Femur (tissue), 1 donor: ENCODE measurements around the gene EGFL8.
"Not testable (repeated sequence)": the region's sequence is repeated elsewhere in the genome, so short reads cannot be mapped to it uniquely, and the experiment has no call there.

Experiments used
- DNase-seq: peaks from one replicate; pipeline ENCODE4 v3.0.0-alpha.2; 2017

The EGFL8 gene

DNA sequence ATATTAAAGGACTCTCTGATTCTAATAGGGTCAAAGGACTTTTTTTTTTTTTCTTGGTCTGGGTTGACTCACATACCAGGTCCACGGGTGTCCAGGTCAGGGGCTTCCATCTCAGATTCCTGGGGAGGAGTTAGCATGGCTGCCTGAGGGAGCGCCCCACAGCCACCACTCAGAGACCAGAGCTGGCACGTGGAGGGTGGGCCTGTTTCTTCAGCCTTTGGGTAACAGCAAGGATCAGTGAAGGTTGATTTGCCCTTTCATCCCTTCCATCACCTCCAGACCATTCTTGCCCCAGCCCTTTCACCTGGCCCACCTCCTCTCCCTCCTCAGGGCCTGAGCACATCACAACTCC is 33.9 kb downstream of the EGFL8 start:
- DNase-seq, result no peak

DNA sequence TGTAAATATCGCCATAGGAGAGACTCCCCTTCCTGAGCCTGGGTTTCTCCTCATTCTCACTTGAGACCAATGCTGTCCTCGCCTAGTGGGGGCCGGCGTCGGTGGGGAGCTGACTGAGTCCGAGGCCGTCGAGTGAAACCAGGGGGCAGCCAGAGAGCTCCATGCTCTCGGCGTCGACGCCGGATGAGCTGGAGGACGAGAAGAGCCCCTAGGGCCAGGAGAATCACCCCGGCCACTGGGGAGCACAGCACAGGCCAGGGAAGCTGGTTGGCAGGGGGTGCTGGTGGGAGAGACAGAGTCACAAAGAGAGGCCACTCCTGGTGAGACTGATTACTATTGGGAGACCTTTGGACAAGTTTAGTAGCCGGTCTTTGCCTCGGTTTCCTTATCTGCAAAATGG is 34.5 kb downstream of the EGFL8 start:
- no peak for DNase-seq

DNA sequence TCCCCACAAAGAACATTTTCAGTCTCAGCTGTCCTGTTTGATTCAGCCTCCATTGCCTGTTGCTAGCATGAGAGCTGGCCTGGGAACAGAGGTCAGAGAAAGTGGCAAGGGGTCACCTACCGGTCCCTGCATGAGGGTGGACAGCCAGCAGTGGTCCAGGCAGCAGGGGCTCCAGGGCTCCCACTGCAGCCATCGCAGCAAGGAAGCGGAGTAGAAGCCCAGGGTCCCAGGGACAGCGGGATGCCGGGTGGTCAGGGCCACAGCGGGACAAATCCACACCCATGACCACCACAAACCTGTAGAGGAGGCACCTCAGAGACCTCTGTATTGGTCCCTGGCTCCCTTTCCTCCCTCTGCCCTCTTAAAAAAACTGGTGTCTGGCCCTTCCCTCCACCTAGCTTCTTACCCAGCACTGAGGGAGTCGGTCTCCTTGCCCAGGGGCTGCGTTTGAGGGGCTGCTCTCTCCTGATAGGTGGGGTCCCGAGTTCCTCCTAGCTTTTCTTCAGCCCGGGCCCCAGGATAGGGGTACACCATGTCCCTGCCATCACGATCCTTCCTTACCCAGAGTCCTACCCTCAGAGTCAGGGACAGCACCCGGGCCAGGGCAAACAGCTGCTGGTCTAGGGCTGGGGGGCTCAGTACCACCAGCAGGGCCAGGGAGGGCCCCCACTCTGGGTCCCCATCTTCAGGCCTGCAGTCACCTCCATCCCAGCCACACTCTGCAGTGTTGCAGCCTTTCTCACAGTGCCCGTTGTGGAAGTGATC is 36.5 kb downstream of the EGFL8 start:
- DNase-seq, result no peak

DNA sequence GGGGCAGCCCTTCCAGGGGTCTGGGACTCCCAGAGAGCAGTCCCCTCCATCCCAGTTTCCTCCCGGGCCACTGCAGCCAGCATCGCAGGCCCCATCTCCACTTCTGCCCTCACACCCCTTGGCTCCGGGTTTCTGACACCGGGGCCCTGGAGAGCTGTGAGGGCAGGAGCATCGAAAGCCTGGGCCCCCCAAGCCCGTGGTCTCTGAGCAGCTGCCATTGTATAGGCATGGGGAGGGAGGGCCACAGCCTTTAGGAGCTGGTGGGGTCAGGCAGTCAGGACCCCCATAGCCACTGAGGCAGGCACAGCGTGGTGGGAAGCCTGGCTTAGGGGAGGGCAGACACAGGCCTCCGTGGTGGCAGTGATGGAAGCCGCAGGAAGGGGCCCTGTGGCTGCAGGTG is 37.8 kb downstream of the EGFL8 start:
- DNase-seq, result no peak

DNA sequence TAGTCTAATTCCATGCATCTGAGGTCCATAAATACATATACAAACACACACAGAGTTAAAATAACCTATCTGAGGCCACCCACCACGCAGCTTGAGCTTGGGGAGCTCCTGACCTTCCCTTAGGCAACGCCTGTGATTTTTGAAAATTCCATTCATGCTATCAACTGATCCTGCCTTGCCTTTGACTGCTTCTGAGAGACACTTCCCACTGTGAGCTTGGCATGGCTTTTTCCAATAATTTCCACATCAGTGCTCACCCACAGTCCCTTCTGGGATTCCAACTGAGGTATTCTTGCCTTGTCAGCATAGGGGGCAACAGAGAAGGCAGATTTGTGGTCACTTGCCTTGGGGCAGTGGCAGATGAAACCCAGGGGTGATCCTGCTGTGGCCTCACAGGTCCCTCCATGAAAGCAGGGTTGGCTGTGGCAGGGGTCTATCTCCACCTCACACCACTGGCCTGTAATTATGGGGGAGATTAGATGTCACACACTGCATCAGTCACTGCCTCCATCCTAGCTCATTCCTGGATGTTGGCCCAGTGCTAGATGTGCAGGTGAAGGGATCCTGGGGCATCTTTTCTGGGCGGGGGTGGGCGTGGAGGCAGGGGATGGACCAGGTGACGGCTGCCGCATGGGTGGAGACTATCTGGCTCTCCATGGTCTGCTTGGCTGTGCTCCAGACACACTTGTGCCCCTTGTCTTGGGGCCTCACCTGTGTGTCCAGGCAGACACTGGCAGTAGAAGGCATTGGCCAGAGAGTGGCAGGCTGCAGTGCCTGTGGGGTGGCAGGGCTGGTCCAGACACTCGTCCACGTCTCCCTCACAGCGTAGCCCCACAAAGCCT is 39.3 kb downstream of the EGFL8 start:
- DNase-seq, result no peak

DNA sequence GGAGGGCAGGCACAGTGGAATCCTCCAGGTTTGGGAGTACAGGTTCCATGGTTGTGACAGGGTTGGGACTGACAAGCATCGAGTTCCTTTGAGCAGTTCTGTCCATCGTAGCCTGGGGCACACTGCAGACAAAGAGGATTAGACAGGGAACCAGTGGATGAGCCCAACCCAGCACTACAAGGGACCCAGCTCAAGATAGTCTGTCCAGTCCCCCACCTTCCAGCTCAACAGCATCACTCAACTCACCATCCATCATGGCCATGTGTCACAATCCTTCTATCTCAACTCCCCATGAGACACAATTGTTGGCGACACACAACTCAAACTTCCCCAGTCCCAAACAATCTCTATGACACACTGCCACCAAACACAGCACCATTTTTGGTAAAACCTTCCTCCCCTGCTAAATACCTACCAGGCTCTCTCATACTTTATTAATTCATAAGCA is 39.9 kb downstream of the EGFL8 start:
- DNase-seq, result no peak

DNA sequence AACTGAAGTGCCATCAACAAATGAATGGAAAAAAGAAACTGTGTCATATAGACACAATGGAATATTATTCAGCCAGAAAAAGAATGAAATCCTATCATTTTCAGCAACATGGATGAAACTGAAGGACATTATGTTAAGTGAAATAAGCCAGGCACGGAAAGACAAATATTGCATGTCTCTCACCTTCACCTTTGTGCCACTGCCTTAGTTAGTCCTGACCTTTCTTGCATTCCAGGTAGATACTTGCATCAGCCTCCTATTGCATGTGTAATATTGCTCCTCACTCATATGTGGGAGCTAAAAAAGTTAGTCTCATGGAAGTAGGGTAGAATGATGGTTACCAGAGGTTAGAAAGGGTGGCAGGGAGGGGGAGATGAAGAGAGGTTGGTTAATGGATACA is 44.6 kb downstream of the EGFL8 start:
- DNase-seq, result no peak

DNA sequence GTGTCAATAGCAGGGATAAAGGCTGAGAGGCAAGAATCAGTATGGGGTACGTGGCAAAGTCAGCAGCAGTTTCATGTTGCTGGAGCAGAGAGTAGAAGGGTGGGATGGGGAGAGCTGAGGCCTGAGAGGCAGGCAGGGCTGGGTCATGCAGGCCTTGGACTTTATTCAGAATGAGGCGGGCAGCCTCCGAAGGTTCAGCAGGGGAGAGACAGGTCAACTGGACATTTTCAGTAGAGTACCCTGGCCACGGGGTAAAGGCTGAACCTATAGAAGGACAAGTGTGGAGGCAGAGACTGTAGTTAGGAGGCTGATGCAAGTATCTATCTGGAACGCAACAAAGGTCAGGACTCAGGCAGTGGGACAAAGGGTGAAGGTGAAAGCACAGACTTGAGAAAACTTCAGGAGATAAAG is 45.8 kb downstream of the EGFL8 start:
- no peak for DNase-seq

DNA sequence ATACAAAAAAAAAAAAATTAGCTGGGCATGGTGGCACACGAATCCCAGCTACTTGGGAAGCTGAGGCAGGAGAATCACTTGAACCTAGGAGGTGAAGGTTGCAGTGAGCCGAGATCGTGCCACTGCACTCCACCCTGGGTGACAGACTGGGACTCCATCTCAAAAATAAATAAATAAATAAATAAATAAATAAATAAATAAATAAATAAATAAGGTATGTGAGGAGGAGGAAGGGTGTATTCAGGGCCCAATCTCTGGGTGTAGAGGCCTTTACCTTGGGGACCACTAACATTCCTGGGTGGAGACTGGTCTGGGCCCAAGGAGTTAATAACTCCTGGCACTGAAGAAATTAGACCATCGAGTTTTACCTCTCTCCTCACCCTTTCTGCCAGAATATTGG is 47.0 kb downstream of the EGFL8 start:
- not testable (repeated sequence) for DNase-seq

DNA sequence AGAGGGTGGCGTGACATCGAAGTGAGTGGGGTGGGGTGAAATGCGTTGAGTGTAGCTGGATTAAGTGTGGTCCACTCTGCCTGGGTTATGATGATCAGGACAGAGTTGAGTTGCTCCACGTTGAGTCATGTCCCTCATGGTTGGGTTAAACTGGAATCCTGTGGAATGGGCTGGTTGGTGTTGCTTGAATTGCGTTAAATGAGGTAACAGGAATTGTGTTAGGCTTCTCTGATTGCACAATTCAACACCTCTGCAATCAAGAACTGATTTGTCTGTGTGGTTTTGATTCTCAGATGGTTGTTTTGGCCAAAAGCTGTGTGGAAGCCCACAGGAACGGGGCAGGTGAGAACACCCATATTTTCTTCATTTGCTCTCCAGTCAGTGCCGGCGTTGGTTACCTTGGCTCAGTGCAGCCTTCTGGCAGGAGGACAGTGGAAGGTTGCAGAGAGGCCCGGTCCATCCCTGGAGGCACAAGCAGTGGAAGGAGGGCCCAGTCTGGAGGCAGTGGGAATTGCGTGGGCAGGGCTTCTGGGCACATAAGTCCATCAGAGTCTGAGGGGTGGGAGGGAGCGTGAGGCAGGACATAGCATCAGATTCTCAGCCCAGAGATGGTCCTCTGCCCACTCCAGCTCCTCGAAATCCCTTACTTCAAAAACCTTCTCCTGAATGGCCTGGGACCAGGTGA is 47.8 kb downstream of the EGFL8 start:
- no peak for DNase-seq

DNA sequence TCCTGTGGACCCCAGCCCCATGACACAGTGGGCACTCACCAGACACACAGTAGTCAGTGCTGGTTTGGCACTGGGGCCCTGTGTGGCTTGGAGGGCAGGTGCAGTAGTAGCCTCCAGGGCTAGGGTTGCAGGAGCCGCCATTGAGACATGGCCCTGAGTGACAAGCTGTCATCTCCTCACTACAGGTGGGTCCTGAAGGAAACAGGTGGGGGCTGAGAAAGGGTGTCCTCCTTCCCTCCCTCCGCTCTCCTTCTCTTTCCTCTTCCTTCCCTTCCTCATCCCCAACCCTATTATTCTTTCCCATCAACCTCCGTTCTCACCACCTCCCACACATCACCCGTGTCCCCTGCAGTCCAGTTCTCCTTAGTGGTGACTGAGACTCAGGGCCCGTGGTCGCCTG is 49.3 kb downstream of the EGFL8 start:
- DNase-seq, result no peak

DNA sequence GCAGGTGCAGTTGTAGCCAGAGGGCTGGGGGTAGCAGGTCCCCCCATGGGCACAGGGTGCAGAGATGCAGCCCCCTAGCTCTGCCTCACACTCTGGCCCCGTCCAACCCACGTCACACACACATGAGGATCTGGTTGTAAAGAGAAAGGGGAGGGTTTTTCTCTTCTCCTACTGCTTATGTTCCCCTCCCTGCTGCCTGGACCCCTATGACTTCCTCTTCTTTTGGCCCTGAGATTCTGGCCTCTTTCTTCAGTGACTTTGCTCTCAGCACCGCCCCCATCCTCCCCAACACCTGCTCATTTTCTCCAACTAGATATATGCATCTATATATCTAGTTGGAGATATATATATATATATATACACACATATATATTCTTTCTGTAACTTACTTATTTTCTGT is 49.7 kb downstream of the EGFL8 start:
- DNase-seq, result no peak

DNA sequence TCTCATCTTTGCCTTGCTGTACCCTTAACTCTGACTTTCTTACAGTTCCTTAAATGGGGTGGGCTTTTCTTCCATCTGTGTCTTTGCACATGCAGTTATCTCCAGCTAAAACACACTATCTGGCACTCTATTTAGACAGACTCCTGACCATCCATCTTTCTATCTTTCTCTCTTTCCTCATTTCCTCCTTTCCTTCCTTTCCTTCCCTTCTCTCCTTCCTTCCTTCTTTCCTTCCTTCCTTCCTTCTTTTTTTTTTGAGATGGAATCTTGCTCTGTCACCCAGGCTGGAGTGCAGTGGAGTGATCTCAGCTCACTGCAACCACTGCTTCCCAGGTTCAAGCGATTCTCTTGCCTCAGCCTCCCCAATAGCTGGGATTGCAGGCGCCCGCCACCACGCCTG is 51.2 kb downstream of the EGFL8 start:
- no peak for DNase-seq

DNA sequence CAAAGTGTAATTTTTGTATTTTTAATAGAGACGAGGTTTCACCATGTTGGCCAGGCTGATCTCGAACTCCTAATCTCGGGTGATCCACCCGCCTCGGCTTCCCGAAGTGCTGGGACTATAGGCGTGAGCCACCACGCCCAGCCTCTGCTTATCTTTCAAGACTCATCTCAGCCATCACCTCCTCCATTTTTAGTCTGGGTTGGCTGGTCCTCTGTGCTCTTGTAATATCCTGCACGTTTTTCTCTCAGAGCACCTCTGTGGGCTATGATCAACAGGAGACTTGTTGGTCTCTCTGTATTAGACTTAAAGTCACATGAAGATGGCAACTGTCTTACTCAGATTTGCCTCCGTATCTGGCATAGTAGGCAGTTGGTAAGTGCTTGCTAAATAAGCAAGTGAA is 51.9 kb downstream of the EGFL8 start:
- no peak for DNase-seq

DNA sequence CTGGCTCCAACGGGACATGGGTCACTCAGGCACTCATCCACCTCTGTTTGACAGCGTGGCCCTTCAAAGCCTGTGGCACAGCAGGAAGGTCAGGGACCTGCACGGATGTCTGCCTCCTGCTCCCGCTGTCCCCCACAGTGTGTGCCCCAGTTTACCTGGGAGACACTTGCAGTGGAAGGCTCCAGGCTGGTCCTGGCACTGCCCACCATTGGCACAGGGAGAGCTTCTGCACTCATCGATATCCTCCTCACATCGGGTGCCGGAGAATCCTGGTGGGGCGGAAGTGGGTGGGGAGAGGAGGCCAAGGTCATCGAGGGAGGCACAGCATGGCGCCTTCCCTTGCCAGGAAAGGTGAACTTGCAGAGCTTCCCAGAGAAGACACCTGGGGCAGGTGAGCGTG is 52.6 kb downstream of the EGFL8 start:
- DNase-seq, result no peak
